Limb (tissue), 2 donors: Measurements from ENCODE around the gene USP21.
"Not testable (repeated sequence)": the region's sequence is repeated elsewhere in the genome, so short reads cannot be mapped to it uniquely, and the experiment has no call there.

Experiments
- DNase-seq, 2 donors: peaks; one replicate each; pipeline ENCODE4 v3.0.0-alpha.2; 2016; ENCODE audit errors: extremely low spot score in 2 of 2

Gene USP21

GRCh38 chr1:161159087-161159912, at the start of gene USP21:
Gene USP21 (plus strand): TSS chr1:161159500. CDS start chr1:161160641, 1,141 bp downstream.
- peak; percentile 95 to 96 for DNase-seq

GRCh38 chr1:161111117-161111516, 48.2 kb upstream of the USP21 start:
- no peak for DNase-seq

GRCh38 chr1:161111527-161111926, 47.8 kb upstream of the USP21 start:
- no peak for DNase-seq

GRCh38 chr1:161113915-161114314, 45.4 kb upstream of the USP21 start:
- no peak for DNase-seq

GRCh38 chr1:161114556-161114955, 44.7 kb upstream of the USP21 start:
- DNase-seq: no peak

- no peak for DNase-seq
Observed at GRCh38 chr1:161115132-161115711, 44.1 kb upstream of the USP21 start.

- not testable (repeated sequence) for DNase-seq
Observed at GRCh38 chr1:161115961-161116360, 43.3 kb upstream of the USP21 start.

GRCh38 chr1:161117759-161118581, 41.3 kb upstream of the USP21 start, which contains the start of the genes NIT1 and PFDN2:
Gene NIT1 (plus strand): TSS chr1:161118105. CDS start chr1:161118177, 72 bp downstream.
Gene PFDN2 (minus strand): TSS chr1:161118037. CDS start chr1:161118026, 11 bp downstream.
- DNase-seq: peak; percentile 91 to 92

GRCh38 chr1:161119092-161119903, 40.0 kb upstream of the USP21 start:
- DNase-seq: peak; percentile 41 to 79

- no peak for DNase-seq
Observed at GRCh38 chr1:161121042-161121650, 38.2 kb upstream of the USP21 start.

- no peak for DNase-seq
Observed at GRCh38 chr1:161121834-161122233, 37.5 kb upstream of the USP21 start.

GRCh38 chr1:161122967-161123366, 36.3 kb upstream of the USP21 start:
- no peak for DNase-seq

GRCh38 chr1:161127649-161128048, 31.7 kb upstream of the USP21 start:
- DNase-seq: no peak

GRCh38 chr1:161128591-161129420, 30.5 kb upstream of the USP21 start:
- no peak for DNase-seq

- DNase-seq: no peak
Observed at GRCh38 chr1:161130266-161130665, 29.0 kb upstream of the USP21 start.

- peak in 1 of 2 donors; percentile 19 for DNase-seq
Observed at GRCh38 chr1:161131523-161132409, 27.5 kb upstream of the USP21 start.

GRCh38 chr1:161132410-161133219, 26.7 kb upstream of the USP21 start, which contains the start of gene DEDD:
Gene DEDD (minus strand): TSS chr1:161132667. CDS start chr1:161124462, 8,205 bp downstream.
- peak; percentile 94 to 97 for DNase-seq
